Measurements from ENCODE around the gene LRRK1. TPM values are rescaled to one million over a fixed set of nuclear protein-coding genes. Genes with fewer than 3 reads are reported as not detected.
A peak's percentile ranks its signal among the peaks of the same experiment; 100 is the strongest.

LRRK1 gene
- total RNA-seq, 4 donors from 2014 or later: 9.4 to 35.5 (median 16.9) TPM

DNA sequence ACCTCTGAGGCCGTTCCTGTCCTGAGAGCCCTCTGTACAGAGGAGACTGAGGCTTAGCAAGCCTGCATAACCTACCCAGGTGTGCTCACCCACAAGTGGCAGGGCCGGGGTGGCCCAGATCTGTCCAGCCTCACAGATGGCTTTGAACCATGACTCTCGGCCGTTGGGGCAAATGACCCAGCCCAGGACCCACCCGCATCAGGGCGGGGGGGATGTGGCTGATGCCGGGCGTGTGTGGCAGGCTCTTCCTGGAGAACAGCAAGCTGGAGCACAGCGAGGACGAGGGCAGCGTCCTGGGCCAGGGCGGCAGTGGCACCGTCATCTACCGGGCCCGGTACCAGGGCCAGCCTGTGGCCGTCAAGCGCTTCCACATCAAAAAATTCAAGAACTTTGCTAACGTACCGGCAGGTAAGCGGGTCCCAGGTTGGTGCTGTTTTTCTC lies 133.5 kb downstream of the LRRK1 start:
- TF ChIP-seq, protein P1, sequence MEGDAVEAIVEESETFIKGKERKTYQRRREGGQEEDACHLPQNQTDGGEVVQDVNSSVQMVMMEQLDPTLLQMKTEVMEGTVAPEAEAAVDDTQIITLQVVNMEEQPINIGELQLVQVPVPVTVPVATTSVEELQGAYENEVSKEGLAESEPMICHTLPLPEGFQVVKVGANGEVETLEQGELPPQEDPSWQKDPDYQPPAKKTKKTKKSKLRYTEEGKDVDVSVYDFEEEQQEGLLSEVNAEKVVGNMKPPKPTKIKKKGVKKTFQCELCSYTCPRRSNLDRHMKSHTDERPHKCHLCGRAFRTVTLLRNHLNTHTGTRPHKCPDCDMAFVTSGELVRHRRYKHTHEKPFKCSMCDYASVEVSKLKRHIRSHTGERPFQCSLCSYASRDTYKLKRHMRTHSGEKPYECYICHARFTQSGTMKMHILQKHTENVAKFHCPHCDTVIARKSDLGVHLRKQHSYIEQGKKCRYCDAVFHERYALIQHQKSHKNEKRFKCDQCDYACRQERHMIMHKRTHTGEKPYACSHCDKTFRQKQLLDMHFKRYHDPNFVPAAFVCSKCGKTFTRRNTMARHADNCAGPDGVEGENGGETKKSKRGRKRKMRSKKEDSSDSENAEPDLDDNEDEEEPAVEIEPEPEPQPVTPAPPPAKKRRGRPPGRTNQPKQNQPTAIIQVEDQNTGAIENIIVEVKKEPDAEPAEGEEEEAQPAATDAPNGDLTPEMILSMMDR (IDR thresholded peaks at IDR 0.05): no peak
- DNase-seq (ENCODE audit: low spot score): peak; percentile 20
- ATAC-seq (ENCODE audit: low FRiP score): no peak

DNA sequence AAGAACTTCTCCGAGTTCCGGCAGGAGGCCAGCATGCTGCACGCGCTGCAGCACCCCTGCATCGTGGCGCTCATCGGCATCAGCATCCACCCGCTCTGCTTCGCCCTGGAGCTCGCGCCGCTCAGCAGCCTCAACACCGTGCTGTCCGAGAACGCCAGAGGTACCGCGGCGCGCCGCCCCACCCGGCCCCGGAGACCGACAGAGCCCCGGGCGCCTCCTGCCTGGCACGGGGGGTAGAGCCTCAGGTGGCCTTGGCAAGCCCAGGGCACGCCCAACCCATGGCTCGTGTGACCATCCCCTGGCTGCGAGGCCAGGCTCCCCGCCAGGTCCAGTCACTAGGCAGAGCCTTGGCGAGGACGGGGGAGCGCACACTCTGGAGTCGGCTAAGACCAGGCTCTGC lies 134.1 kb downstream of the LRRK1 start:
- DNase-seq (ENCODE audit: low spot score) (peak; percentile 17), ATAC-seq (ENCODE audit: low FRiP score) (no peak)
- TF ChIP-seq, protein P1 (IDR thresholded peaks at IDR 0.05): no peak

DNA sequence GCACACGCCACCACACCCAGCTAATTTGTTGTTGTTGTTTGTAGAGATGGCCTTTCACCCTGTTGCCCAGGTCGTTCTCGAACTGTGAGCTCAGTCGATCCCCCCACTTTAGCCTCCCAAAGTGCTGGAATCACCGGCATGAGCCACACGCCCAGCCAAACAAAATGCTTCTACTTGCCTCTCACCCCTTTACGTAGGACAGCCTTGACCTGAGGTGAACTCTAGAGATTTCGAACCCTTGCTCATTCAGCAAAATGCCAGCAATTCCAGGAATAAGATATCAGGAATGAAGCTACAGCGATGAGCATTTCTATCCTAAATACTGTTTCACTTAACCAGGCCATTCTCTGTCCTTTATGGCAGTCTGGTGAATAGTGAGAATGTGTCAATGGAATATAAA lies 135.0 kb downstream of the LRRK1 start:
- DNase-seq (ENCODE audit: low spot score): peak; percentile 13
- TF ChIP-seq, protein P1 (IDR thresholded peaks at IDR 0.05): no peak

DNA sequence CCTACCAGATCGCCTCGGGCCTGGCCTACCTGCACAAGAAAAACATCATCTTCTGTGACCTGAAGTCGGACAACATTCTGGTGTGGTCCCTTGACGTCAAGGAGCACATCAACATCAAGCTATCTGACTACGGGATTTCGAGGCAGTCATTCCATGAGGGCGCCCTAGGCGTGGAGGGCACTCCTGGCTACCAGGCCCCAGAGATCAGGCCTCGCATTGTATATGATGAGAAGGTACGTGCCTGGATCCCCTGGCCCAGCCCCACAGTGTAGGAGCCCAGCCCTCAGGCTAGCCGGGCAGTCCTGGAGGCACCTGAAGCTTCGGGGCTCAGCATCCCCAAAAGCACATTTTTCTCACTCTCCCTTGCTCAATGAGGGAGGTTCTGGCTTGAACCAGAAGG lies 135.8 kb downstream of the LRRK1 start:
- ATAC-seq (ENCODE audit: low FRiP score) (no peak), DNase-seq (ENCODE audit: low spot score) (peak; percentile 12)
- TF ChIP-seq, protein P1 (IDR thresholded peaks at IDR 0.05): no peak

More for the DNA sequence above, 135.0 kb downstream of the LRRK1 start:
- ATAC-seq (ENCODE audit: low FRiP score): no peak

DNA sequence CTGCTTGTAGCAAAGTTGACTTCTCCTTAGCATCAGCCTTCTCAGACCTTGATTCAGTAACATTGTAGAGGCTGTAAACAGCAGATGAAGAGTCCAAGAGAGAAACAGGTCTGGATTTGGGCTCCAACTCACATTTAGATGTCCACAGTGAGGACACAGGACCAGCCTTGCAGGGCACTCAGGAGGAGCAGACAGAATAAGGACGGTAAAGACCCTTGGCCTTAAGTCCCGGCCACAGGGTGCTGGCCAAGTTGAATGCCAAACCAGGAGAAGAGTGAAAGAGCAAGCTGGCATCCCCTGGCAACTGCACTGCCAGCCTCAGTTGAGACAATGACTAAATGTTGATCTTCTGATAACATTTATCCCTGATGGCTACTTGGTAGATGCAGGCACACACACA lies 136.3 kb downstream of the LRRK1 start:
- DNase-seq (ENCODE audit: low spot score) (peak; percentile 16), ATAC-seq (ENCODE audit: low FRiP score) (no peak)
- TF ChIP-seq, protein P1 (IDR thresholded peaks at IDR 0.05): no peak

DNA sequence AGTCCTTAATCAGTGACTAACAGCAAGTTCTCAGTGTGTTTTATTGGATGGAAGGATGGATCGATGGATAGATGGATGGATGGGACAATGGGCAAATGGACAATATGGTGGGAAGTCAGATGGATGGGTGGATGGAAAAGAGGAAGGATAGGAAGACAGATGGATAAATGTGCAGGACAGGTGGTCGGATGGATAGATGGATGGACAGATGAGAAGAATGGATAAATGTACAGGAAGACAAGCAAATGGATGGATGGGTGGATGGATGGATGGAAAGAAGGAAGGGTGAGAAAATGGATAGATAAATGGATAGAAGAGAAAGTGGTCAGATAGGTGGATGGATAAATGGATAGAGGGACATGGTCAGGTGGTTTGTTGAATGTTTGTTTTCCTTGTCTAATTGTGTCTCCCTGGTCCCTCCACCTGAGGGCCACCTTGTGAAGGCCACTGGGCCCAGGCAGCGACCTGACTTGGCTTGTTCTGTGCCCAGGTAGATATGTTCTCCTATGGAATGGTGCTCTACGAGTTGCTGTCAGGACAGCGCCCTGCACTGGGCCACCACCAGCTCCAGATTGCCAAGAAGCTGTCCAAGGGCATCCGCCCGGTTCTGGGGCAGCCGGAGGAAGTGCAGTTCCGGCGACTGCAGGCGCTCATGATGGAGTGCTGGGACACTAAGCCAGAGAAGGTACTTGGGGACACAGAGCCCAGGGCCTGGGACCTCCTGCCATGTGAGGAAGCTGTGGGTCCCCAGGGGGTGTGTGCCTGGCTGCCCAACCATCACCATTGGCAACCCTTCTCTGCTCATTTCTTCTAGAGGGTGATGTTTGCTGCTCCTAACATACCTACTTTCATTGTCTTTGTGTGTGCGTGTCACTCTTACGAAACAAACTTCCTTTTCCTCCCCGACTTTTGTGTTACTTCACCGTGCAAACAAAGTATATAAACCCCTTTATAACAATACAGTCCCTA lies 137.5 kb downstream of the LRRK1 start:
- no peak for DNase-seq (ENCODE audit: low spot score)
- no peak for ATAC-seq (ENCODE audit: low FRiP score)
- TF ChIP-seq, protein P1 (IDR thresholded peaks at IDR 0.05): no peak
